HG02610 (cell line): ENCODE measurements around the gene GSTM1.
"Not testable (repeated sequence)": the region's sequence is repeated elsewhere in the genome, so short reads cannot be mapped to it uniquely, and the experiment has no call there.

Experiments
- ATAC-seq: cut with Tn5 transposase; IDR thresholded peaks from one replicate; pipeline ENCODE4 v1.9.1; 2021; ENCODE audit warnings: mild to moderate bottlenecking, moderate library complexity; ENCODE audit not compliant: unreplicated experiment

The GSTM1 gene

GRCh38 chr1:109659997-109660690 is 27.5 kb upstream of the GSTM1 start:
- ATAC-seq: no peak

GRCh38 chr1:109660691-109661026 is 27.0 kb upstream of the GSTM1 start:
- not testable (repeated sequence) for ATAC-seq

- no peak for ATAC-seq
Measured at GRCh38 chr1:109661391-109661790, 26.2 kb upstream of the GSTM1 start.

DNA sequence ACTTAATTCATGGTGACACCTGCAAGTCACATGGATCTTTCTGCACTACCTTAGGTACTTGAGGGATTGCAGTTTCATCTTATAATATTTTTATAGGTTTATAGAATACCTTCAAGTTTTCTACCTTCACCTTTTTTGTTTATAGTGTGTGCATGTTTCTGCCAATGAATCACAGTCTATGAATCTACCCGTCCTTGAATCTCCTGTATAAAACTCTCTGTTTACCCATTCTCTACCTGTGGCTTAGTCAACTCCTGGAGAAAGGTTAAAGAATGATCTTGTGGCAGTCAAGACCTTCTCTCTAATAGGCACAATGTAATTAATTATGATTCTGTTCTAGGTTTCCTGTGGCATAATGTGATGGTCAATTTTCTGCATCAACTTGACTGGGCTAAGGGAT is 22.9 kb upstream of the GSTM1 start:
- no peak for ATAC-seq

- peak; percentile 95 for ATAC-seq
Measured at GRCh38 chr1:109667452-109668122, 20.0 kb upstream of the GSTM1 start, which contains the start of gene GSTM2. Gene GSTM2 (plus strand): TSS chr1:109668057. CDS start chr1:109668116, 59 bp downstream.

DNA sequence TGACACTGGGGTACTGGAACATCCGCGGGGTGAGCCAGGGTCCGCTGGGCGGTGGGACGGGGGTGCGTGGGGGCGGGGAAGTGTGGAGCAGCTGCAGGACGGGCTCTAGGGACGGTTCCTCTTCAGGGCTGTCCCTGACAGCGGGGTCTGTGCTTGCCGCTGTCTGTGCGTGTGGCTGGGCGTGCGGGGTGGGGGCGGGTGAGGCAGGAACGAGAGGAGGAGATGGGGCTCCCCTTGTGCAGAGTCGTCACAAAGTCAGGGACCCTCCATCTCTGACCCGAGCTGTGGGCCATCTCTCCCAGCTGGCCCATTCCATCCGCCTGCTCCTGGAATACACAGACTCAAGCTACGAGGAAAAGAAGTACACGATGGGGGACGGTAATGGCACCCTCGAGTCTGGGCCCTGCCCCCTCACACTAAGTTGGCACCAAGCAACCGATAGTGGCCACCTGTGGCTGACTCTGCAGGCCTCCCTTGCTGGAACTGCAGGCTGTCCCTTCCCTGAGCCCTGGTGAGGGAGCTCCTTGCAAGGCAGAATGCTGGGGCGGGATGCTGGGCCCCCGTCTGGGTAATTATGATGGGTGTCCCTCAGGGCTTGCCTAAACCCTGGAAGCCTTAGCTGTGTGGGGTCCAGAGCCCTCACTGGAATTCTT is 19.4 kb upstream of the GSTM1 start:
- peak; percentile 14 for ATAC-seq

GRCh38 chr1:109669246-109669948 is 18.2 kb upstream of the GSTM1 start:
- ATAC-seq: no peak

- ATAC-seq: not testable (repeated sequence)
Measured at GRCh38 chr1:109669949-109670302, 17.7 kb upstream of the GSTM1 start.

DNA sequence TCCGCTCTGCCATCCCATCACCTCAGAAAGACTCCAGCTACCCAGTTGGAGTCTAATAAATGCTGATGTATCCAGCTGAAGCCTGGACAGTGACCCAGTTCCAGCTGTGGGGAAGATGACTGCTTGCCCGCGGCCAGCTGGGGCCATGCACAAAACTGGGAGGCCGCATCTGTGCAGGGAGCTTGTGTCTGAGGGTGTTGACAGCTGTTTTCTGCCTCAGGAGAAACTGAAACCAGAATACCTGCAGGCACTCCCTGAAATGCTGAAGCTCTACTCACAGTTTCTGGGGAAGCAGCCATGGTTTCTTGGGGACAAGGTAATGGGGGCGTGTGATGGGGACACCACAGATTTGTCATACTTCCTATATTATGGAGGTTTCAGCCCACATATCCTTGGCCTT is 16.6 kb upstream of the GSTM1 start:
- no peak for ATAC-seq

DNA sequence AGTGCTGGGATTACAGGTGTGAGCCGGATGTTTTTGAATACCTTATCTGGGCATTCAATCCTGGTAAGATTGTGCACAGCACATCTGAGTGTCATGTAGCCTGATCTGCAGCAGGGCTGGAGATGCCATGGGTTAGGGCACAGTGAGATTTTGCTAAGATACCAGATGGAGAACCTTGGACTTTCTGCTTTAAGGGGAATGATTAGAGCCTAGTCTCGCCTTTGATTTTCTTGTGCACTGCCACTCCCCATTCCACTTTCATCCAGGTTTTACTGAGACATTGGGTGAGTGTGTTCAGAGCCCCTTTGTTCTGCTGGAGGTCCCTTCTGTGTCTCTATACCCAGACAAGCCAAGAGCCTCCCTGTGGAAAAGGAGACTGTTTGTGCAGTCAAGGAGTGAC is 13.8 kb upstream of the GSTM1 start:
- ATAC-seq: not testable (repeated sequence)

GRCh38 chr1:109676683-109677381 is 10.8 kb upstream of the GSTM1 start:
- ATAC-seq: not testable (repeated sequence)

- no peak for ATAC-seq
Measured at GRCh38 chr1:109677459-109677858, 10.2 kb upstream of the GSTM1 start.

DNA sequence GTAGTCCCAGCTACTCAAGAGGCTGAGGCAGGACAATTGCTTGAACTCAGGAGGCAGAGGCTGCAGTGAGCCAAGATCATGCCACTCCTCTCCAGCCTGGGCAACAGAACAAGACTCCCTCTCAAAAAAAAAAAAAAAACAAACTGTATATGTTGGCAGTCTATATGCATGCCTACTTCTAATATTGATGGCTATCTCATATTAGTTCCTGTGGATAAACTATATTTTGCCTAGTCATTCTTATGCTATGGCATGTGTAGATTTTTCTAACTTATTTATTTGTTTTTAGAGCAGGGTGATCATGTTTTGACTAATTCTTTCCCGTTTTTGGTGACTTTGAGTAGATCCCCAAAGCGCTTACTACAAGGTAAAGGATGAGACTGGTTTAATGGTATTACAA is 9.0 kb upstream of the GSTM1 start:
- ATAC-seq: not testable (repeated sequence)

- not testable (repeated sequence) for ATAC-seq
Measured at GRCh38 chr1:109684777-109685176, 2.8 kb upstream of the GSTM1 start.

GRCh38 chr1:109685399-109685798 is 2.2 kb upstream of the GSTM1 start:
- ATAC-seq: not testable (repeated sequence)

DNA sequence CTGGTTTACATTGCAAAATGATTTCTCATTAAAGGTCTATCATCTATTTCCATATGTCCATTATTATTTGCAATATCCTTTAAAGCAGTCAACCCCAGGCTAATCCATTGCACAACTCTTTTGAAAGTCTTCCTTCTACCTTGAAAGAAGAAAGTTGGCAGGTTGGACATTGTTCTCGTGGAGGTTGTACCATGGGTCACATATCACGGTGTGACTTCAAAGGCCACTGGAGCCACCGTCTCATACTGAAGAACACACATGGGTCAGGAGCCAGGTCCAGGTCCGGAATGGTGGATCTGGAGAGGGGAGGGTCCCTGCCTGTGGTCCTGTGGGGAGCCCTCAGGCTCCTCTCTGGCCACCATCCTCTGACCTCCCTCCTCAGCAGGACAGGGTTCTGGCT is 1.7 kb upstream of the GSTM1 start:
- not testable (repeated sequence) for ATAC-seq

DNA sequence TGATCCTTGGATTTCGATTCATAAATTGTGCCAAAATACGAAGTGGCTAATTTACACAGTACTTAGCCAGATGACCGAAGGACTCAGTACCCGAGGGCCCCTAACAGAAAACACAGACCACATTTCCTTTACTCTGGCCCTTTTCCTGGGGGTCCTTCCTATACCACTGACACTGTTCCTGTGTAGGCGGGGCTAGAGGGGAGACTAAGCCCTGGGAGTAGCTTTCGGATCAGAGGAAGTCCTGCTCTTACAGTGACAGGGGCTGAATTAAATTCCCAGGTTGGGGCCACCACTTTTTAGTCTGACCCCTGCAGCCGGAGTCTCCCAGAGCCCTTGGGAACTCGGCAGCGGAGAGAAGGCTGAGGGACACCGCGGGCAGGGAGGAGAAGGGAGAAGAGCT is 508 bp upstream of the GSTM1 start:
- peak; percentile 13 for ATAC-seq

GRCh38 chr1:109689844-109690405 is 2.3 kb downstream of the GSTM1 start:
- ATAC-seq: no peak

GRCh38 chr1:109691759-109692158 is 4.1 kb downstream of the GSTM1 start:
- no peak for ATAC-seq

GRCh38 chr1:109694400-109694799 is 6.8 kb downstream of the GSTM1 start:
- not testable (repeated sequence) for ATAC-seq

- not testable (repeated sequence) for ATAC-seq
Measured at GRCh38 chr1:109695138-109695537, 7.5 kb downstream of the GSTM1 start.
